Measurements from ENCODE around the gene SLC16A7. TPM values are rescaled to one million over a fixed set of nuclear protein-coding genes. Genes with fewer than 3 reads are reported as not detected.

SLC16A7 gene
- total and polyA plus RNA-seq, 8 donors = 4.0 to 47.4 (median 32.0) TPM

- H3K4me1 ChIP-seq = no peaks in the 10 kb centered on the region
- no peaks in the 10 kb centered on the region for H3K9me3 ChIP-seq
- intact Hi-C loops (cut with DNase I) = no loop called here
- TF ChIP-seq CTCF (IDR thresholded peaks at IDR 0.05) = no peak
- H3K4me3 ChIP-seq = no peak overlapping the region
- H3K27me3 ChIP-seq = no peaks in the 10 kb centered on the region
- no peak overlapping the region for H3K27ac ChIP-seq
- DNase-seq (no peak), FAIRE-seq (no peak), ATAC-seq (no peak)
- no peaks in the 10 kb centered on the region for H3K36me3 ChIP-seq
- WGBS, 2 donors = 71 to 86% methylated on average over 1 of the region's 1 CpG
Observed at GRCh38 chr12:59583003-59583712, 12.7 kb upstream of the SLC16A7 start.

GRCh38 chr12:59587710-59588109, 8.1 kb upstream of the SLC16A7 start:
- TF ChIP-seq CTCF (IDR thresholded peaks at IDR 0.05) = no peak
- DNase-seq (no peak), FAIRE-seq (no peak), ATAC-seq (no peak)
- Histone ChIP-seq H3K36me3 (no peaks in the 10 kb centered on the region), H3K9me3 (no peaks in the 10 kb centered on the region), H3K4me1 (peaks cover 0 to 3% (median 0%) of the 10 kb centered on the region in 3 donors), H3K27me3 (no peaks in the 10 kb centered on the region), H3K27ac (no peak overlapping the region), H3K4me3 (no peak overlapping the region)
- WGBS, 2 donors = 63 to 69% methylated on average over 1 of the region's 1 CpG
- intact Hi-C loops (cut with DNase I) = no loop called here

- intact Hi-C loops (cut with DNase I) = loop anchor here in 1 of 3 donors (10.0 kb wide), 1 partner anchor 171 kb away; no protein-coding TSS in a partner anchor
- Histone ChIP-seq H3K27me3 (no peaks in the 10 kb centered on the region), H3K4me3 (no peak overlapping the region), H3K9me3 (no peaks in the 10 kb centered on the region), H3K27ac (no peak overlapping the region), H3K4me1 (peaks cover 8 to 13% (median 11%) of the 10 kb centered on the region in 3 donors), H3K36me3 (no peaks in the 10 kb centered on the region)
- ATAC-seq = no peak
- 97% methylated on average over 1 of the region's 1 CpG for WGBS, 2 donors
- DNase-seq = no peak
- TF ChIP-seq CTCF (IDR thresholded peaks at IDR 0.05) = no peak
- FAIRE-seq = no peak
Observed at GRCh38 chr12:59593761-59594160, 2.1 kb upstream of the SLC16A7 start.

- FAIRE-seq = no peak
- Histone ChIP-seq H3K36me3 (no peaks in the 10 kb centered on the region), H3K4me3 (peak overlapping the region in 3 of 4 donors; percentile 65 to 72 (median 70)), H3K27ac (peak overlapping the region; percentile 97 to 99 (median 98)), H3K9me3 (no peaks in the 10 kb centered on the region), H3K4me1 (peaks cover 8 to 16% (median 13%) of the 10 kb centered on the region in 3 donors), H3K27me3 (no peaks in the 10 kb centered on the region)
- no peak for DNase-seq
- WGBS, 2 donors = 52 to 57% methylated on average over 4 of the region's 4 CpGs
- no peak for ATAC-seq
- intact Hi-C loops (cut with DNase I) = loop anchor here in 1 of 3 donors (5.0 to 10.0 kb wide), 2 partner anchors 52 to 170 kb away; no protein-coding TSS in a partner anchor
- TF ChIP-seq CTCF (IDR thresholded peaks at IDR 0.05) = no peak
Observed at GRCh38 chr12:59594943-59595500, 807 bp upstream of the SLC16A7 start.

- Histone ChIP-seq H3K36me3 (no peaks in the 10 kb centered on the region), H3K27ac (peak overlapping the region; percentile 97 to 99 (median 98)), H3K4me3 (peak overlapping the region; percentile 49 to 72 (median 68)), H3K4me1 (peaks cover 8 to 16% (median 14%) of the 10 kb centered on the region in 3 donors), H3K9me3 (no peaks in the 10 kb centered on the region), H3K27me3 (no peaks in the 10 kb centered on the region)
- 0 to 2% methylated on average over 5 of the region's 5 CpGs for WGBS, 2 donors
- ATAC-seq (no peak), FAIRE-seq (no peak), DNase-seq (no peak)
- TF ChIP-seq CTCF (IDR thresholded peaks at IDR 0.05) = no peak
- intact Hi-C loops (cut with DNase I) = loop anchor here in 1 of 3 donors (5.0 to 10.0 kb wide), 2 partner anchors 52 to 169 kb away; no protein-coding TSS in a partner anchor
Observed at GRCh38 chr12:59595565-59595882, 305 bp upstream of the SLC16A7 start.

Measured in pancreas (tissue), 10 donors.